Sciatic nerve (tissue), 2 donors: ENCODE data around the gene EIF5A2. TPM values are rescaled to one million over a fixed set of nuclear protein-coding genes. Genes with fewer than 3 reads are reported as not detected.

Experiments used
- ATAC-seq: fragments of 200-7000 bp; cut with Tn5 transposase; one replicate; pipeline ENCODE4 v1.9.1; 2020; ENCODE audit warnings: mild to moderate bottlenecking, moderate library complexity
- DNase-seq: peaks from one replicate; pipeline ENCODE4 v3.0.0-alpha.2; 2020; ENCODE audit warnings: low spot score
- intact Hi-C: fragments of 100-400 bp; cut with DNase I; formaldehyde crosslinking; loops from one replicate; pipeline ENCODE4 v1.14.2; 2022
- total RNA-seq: library from RNA; stranded (reverse); fragmentation: NEBNext Ultra II Directional; extraction: Animal tissue kit (Norgen Biotek cat#: 25700); gene quantifications from one replicate; pipeline ENCODE4 v1.2.1, GENCODE V29; 2021
- donor health status: DM: no; HTN: no; CAD: no.
- donor health status: DM: no; HTN: no; CAD: no.

EIF5A2 gene
- total RNA-seq, 1 donor from 2014 or later = 19.1 TPM

DNA sequence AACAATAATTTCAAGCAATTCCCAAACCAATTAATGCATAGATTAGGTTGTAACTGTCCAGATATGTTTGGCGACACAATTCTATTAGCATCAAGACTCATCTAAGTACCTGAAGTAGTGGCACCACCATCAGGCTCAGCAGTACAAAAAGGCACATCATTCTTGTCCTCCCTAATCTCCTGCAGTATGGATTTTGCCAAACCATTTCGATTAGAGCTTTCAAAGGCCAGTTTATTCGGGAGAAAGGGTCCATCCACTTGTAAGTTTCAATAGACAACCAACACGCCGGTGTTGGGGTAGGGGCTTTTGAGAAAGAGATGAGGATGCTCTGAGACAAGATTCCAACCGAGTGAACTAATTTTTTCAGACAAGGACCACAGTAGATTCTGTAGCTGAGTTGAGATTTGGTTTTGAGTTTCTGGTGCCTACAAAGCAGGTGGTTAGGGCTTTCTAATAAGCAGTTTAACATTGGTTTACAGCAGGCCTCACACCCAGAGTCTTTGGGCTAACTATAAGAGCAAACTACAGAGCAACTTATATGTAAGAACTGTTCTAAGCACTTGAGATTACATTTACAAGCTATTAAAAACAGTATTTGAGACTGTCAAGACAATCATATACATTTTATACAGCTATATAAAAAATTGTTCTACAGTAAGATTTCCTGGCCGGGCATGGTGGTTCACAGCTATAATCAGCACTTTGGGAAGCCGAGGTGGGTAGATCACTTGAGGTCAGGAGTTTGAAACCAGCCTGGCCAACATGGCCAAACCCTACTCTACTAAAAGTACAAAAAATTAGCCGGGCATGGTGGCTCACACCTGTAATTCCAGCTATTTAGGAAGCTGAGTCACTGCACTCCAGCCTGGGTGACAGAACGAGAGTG lies 43.0 kb downstream of the EIF5A2 start:
- no peak for DNase-seq
- intact Hi-C loops = no loop called here
- ATAC-seq = no peak

DNA sequence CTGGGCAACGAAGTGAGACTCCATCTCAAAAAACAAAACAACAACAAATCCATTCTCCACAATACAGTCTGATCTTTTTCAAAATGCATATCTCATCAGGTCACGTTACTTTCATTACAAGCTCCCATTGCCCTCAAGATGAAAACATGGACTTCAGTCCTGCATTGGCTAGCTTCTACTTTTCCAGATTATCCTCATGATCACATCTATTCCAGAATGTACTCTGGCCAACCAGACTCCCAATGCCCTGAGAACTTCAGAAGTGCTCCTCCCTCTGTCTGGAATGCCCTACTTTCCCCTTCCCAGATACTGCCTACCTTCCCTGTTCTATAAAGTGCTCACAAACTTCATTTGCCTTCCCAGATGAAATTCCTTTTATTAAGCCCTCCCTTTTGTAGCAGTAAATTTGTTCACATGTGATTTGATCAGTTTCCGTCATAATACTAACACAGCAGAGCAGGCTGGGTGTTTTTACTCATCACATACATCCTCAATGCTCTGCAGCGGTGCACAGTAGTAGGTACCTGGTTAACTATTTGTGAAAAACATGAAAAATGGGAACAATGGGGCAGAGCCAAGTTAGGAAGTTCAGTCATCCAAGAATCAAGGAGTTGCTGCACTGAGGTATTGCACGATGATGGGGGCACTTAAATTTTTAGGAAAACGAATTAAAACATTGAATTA lies 43.8 kb downstream of the EIF5A2 start:
- DNase-seq (no peak), ATAC-seq (no peak)
- intact Hi-C loops = no loop called here

DNA sequence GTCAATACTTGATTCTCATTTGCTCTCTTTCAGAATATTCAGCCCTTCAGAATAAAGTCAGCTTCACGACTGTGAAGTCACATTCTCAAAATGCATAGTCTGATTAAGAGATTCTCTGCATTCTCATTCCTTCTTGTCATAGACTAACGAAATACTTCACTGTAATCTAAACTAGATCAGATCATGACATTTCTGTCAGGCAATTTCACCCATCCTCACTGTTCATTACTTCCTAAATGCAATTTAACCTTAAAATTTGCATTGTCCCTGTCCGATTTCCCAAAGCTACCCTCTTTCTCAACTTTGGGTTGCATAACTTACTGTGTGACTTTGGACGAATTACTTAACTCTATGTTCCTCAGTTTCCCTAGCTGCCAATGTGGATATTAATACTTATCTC lies 44.6 kb downstream of the EIF5A2 start:
- intact Hi-C loops = no loop called here
- ATAC-seq = no peak
- no peak for DNase-seq

DNA sequence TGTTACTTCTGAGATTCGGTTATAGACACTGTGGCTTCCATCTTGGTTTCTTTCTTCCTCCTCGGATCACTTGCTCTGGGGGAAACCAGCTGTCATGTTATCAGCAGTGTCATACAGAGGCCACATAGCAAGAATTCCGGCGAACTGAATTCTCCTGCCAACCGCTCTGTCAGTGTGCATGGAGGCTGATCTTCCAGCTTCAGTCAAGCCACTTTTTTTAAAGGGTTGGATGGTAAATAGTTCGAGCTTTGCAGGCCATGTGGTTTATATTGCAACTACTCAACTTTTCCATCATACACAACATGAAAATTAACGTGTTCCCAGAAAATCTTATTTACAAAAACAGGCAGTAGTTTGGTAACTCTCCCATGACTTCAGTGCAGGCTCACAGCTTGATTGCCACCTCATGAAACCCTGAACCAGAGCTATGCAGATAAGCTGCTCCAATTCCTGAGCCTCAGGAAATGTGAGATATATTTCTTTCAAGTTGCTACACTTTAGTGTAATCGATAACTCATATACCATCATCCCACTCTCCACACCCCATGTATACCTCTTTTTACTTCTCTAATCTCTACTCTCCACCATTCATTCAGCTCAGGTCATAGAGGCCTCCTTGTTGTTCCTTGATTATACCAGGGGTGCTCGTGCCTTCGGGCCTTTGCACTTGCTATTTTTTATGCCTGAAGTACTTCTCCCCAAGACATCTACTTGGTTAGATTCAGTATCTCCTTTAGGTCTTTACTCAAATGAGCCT lies 45.6 kb downstream of the EIF5A2 start:
- no peak for DNase-seq
- no peak for ATAC-seq
- intact Hi-C loops = no loop called here

DNA sequence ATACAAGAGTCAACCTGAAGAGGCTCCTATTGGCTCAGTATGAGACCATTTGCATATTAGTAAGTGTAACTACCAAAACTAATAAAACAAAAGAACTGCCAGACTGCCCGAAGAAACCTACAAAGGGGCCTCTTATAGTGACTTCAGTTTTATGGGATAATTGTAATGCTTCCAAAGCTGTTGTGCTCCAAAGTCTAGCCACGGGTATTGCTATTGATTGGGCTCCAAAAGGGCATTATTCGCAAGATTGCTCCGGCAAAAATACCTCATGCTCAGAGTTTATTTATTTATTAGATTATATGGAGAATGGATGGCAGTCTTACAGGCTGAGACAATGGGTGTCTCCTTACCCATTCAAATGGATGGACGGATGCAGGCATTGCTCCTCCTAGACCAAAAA lies 49.8 kb downstream of the EIF5A2 start:
- DNase-seq (no peak), ATAC-seq (no peak)
- intact Hi-C loops = no loop called here

DNA sequence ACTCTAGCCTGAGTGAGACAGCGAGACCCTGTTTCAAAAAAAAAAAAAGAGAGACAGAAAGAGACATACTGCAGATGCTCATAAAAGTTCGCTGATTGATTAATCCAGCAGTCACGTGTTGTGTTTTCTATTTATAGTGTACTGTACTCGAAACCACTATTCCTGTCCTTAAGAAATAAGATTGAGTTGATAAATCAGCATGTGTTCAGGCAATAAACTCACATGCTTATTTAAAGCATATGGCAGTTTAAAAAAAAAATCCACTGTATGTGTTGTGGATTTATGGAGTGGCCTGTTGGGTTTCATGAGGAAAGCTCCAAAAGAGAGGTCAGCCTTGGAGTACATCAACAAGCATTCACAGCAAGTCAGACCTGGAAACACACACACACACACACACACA lies 56.1 kb downstream of the EIF5A2 start:
- intact Hi-C loops = no loop called here
- DNase-seq (no peak), ATAC-seq (no peak)

DNA sequence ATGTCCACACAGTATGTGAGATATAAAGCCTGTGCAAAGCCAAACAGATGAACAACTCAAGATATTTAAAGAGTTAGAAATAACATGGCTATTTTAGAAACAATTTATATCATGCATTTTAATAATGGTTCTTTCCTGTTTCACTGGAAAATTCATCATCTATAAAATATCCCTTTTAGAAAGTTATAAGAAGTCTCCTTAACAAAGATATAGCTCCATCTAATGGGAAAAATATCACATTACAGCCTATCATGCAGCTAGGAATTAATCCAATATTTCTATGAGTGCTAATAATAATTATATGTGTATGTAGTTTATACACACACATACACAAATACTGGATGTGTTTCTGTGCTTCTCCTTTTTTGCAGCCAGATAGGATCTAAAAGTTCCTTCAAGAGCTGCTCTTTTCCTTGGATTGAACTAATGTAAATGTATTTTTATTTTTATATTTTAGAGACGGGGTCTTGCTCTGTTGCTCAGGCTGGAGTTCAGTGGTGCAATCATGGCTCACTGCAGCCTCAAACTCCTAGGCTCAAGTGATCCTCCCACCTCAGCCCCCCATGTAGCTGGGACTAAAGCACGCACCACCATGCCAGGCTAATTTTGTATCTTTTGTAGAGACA lies 60.0 kb downstream of the EIF5A2 start:
- intact Hi-C loops = no loop called here
- no peak for DNase-seq
- no peak for ATAC-seq

DNA sequence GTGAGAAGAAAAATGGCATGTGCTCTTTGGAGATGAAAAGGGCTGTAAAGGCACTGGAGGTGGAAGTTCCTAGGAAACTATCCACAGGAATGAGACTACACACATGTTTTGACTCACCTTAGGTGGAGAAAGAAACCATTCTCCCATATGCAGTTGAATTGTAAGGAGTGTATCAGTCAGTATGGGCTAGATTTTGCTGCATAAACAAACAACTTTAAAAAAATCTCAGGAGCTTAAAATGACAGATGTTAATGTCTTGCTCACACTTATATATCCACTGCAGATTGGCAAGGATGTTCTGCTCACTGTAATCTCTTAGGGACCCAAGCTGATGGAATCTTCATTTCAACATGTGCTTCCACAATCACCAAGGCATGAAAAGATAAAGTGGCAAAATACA lies 64.1 kb downstream of the EIF5A2 start:
- ATAC-seq = no peak
- DNase-seq = no peak
- intact Hi-C loops = no loop called here

DNA sequence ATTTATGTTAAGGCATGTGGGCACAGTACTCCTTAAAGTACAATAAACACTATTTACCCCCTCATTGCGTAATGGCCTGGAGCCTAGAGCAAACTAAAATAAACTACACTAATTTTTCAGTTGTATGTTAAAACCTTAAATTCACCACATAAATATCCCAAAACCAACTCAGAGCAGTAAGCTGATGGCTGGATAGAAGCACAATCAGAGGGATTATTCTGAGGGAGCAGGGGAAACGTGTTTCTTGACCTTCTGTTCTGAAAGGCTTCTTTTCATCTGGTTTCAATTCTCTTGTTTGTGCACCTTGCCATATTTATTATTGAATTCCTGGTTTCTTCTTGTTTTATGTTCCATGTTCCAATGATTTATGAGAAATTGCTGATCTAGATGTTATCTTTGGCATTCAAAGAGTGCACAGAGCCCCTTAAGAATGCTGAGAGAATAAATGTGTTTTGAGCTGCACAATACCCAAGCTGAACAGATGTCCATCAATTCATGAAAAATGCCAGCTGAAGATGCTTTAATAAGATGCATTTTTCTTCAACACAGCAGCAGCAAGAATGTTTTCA lies 68.1 kb downstream of the EIF5A2 start:
- DNase-seq (no peak), ATAC-seq (peak; percentile 92)
- intact Hi-C loops = no loop called here

DNA sequence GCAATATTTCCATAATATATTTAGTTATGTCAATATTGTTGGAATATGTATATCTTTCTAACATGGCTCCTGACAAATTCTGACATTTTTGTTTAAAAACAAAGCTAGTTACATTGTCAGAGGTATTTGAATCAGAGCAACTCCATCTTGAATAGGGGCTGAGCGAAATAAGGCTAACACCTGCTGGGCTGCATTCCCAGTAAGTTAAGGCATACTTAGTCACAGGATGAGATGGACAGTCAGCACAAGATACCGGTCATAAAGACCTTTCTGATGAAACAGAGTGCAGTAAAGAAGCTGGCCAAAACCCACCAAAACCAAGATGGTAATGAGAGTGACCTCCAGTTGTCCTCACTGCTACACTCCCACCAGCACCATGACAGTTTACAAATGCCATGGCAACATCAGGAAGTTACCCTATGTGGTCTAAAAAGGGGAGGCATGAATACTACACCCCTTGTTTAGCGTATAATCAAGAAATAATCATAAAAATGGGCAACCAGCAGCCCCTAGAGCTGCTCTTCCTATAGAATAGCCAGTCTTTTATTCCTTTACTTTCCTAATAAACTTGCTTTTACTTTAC lies 68.8 kb downstream of the EIF5A2 start:
- DNase-seq (no peak), ATAC-seq (no peak)
- intact Hi-C loops = no loop called here

Other genes with a start within 250 kb of the EIF5A2 start
- gene RPL22L1, start 38.4 kb downstream of the EIF5A2 start, total RNA-seq = 41.5 TPM
- gene SLC2A2, start 118.1 kb upstream of the EIF5A2 start, total RNA-seq = not detected